ENCODE measurements around the gene TNRC6B.

Gene TNRC6B

DNA sequence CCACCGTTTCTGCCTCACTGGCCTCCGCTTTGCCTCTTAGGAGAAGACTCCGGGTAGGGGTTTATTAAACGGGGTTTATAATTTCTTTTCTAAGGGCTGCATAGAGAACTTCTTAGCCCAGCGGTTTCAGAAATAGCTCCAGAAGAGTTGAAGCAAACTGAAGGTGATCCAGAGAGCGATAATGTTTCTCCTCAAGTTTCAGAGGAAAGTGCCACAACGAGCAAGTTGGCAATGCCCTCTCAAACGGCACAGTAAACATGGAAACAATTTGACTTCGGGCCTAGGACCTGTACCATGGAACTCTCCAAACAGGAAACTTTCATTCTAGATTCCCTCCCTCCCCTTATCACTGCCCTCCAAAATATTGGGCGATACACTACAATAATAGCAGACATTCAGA is 169.6 kb downstream of the TNRC6B start:
- no peak for TF ChIP-seq FOXA1 (IDR thresholded peaks at IDR 0.05)
- no peak for TF ChIP-seq ZNF384 (IDR thresholded peaks at IDR 0.05)
- no peak for TF ChIP-seq NFRKB (IDR thresholded peaks at IDR 0.05)
- no peak for TF ChIP-seq CTBP1 (IDR thresholded peaks at IDR 0.05; ENCODE audit: borderline replicate concordance)
- TF ChIP-seq SUZ12 (IDR thresholded peaks at IDR 0.05): no peak
- no peak for TF ChIP-seq FOXM1 (IDR thresholded peaks at IDR 0.05; ENCODE audit: borderline replicate concordance)
- TF ChIP-seq TARDBP (IDR thresholded peaks at IDR 0.05): no peak
- TF ChIP-seq L3MBTL2 (conservative IDR thresholded peaks at IDR 0.05): no peak
- no peak for TF ChIP-seq ELF4 (IDR thresholded peaks at IDR 0.05)
- no peak for TF ChIP-seq ARNT (IDR thresholded peaks at IDR 0.05)
- TF ChIP-seq LEF1 (IDR thresholded peaks at IDR 0.05; ENCODE audit: borderline replicate concordance): no peak
- TF ChIP-seq, protein P1, sequence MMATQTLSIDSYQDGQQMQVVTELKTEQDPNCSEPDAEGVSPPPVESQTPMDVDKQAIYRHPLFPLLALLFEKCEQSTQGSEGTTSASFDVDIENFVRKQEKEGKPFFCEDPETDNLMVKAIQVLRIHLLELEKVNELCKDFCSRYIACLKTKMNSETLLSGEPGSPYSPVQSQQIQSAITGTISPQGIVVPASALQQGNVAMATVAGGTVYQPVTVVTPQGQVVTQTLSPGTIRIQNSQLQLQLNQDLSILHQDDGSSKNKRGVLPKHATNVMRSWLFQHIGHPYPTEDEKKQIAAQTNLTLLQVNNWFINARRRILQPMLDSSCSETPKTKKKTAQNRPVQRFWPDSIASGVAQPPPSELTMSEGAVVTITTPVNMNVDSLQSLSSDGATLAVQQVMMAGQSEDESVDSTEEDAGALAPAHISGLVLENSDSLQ (IDR thresholded peaks at IDR 0.05): no peak
- TF ChIP-seq SP1 (IDR thresholded peaks at IDR 0.05): no peak
- TF ChIP-seq BHLHE40 (IDR thresholded peaks at IDR 0.05; ENCODE audit: borderline replicate concordance): no peak
- no peak for TF ChIP-seq FOXK2 (IDR thresholded peaks at IDR 0.05)
- no peak for TF ChIP-seq HDGF (IDR thresholded peaks at IDR 0.05; ENCODE audit: borderline replicate concordance)
- ChIA-PET CTCF (interaction anchor here (0.7 to 1.5 kb wide), 3 partner anchors 108 to 318 kb away, joined by 3 to 5 read pairs (median 3); no protein-coding TSS in a partner anchor), POLR2A (interaction anchor here (0.8 to 5.1 kb wide), 10 partner anchors 11 to 304 kb away, joined by 3 to 47 read pairs (median 4); partner anchors contain the start of gene TNRC6B)
- no peak for DNase-seq (ENCODE audit: extremely low spot score)

DNA sequence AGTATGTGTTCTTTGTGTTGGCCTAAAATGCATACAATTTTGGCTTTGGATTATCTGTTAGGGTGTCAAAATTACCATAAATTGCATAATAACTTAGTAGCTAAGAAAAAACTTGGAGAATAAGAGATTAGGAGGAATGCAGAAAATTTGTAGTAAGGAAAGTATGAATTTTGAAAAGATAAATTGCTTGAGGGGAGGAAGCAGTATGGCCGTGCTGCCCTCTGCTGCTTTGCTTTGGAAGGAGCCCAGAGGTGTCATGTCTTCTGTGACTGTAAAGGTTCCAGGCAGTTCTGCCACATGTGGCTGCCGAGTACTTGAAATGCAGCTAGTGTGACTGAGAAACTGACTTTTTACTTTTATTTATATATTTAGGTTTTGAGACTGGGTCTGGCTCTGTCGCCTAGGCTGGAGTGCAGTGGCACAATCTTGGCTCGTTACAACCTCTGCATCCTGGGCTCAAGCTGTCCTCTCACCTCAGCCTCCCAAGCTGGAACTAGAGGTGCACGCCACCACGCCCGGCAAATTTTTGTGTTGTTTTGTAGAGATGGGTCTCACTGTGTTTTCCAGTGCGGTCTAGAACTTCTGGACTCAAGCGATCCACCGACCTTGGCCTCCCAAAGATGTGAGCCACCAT is 170.4 kb downstream of the TNRC6B start:
- ChIA-PET CTCF (interaction anchor here (0.6 to 1.5 kb wide), 7 partner anchors 13 to 740 kb away, joined by 3 to 5 read pairs (median 3); no protein-coding TSS in a partner anchor), POLR2A (interaction anchor here (0.9 to 5.1 kb wide), 3 partner anchors 12 to 303 kb away, joined by 4 to 47 read pairs (median 4); partner anchors contain the start of gene TNRC6B)
- no peak for TF ChIP-seq HDGF (IDR thresholded peaks at IDR 0.05; ENCODE audit: borderline replicate concordance)
- TF ChIP-seq ZNF384 (IDR thresholded peaks at IDR 0.05): no peak
- TF ChIP-seq FOXA1 (IDR thresholded peaks at IDR 0.05): no peak
- no peak for TF ChIP-seq ARNT (IDR thresholded peaks at IDR 0.05)
- no peak for TF ChIP-seq SP1 (IDR thresholded peaks at IDR 0.05)
- TF ChIP-seq, protein P1 (IDR thresholded peaks at IDR 0.05): no peak
- no peak for TF ChIP-seq FOXK2 (IDR thresholded peaks at IDR 0.05)
- TF ChIP-seq NFRKB (IDR thresholded peaks at IDR 0.05): no peak
- TF ChIP-seq SUZ12 (IDR thresholded peaks at IDR 0.05): no peak
- TF ChIP-seq BHLHE40 (IDR thresholded peaks at IDR 0.05; ENCODE audit: borderline replicate concordance): no peak
- peak; percentile 71 for DNase-seq (ENCODE audit: extremely low spot score)

- POLR2A ChIA-PET: interaction anchor here (1.5 kb wide), 1 partner anchor 309 kb away, joined by 4 read pairs; no protein-coding TSS in a partner anchor
- TF ChIP-seq ZNF384 (IDR thresholded peaks at IDR 0.05) (no peak), SP1 (IDR thresholded peaks at IDR 0.05) (no peak), TARDBP (IDR thresholded peaks at IDR 0.05) (no peak), FOXM1 (IDR thresholded peaks at IDR 0.05; ENCODE audit: borderline replicate concordance) (no peak), ELF4 (IDR thresholded peaks at IDR 0.05) (no peak), FOXA1 (IDR thresholded peaks at IDR 0.05) (no peak), ARNT (IDR thresholded peaks at IDR 0.05) (no peak), CTBP1 (IDR thresholded peaks at IDR 0.05; ENCODE audit: borderline replicate concordance) (no peak), SUZ12 (IDR thresholded peaks at IDR 0.05) (no peak), L3MBTL2 (conservative IDR thresholded peaks at IDR 0.05) (no peak), NFRKB (IDR thresholded peaks at IDR 0.05) (no peak), LEF1 (IDR thresholded peaks at IDR 0.05; ENCODE audit: borderline replicate concordance) (no peak), FOXK2 (IDR thresholded peaks at IDR 0.05) (no peak), HDGF (IDR thresholded peaks at IDR 0.05; ENCODE audit: borderline replicate concordance) (no peak), BHLHE40 (IDR thresholded peaks at IDR 0.05; ENCODE audit: borderline replicate concordance) (no peak)
- TF ChIP-seq, protein P1 (IDR thresholded peaks at IDR 0.05): no peak
- DNase-seq (ENCODE audit: extremely low spot score): no peak
- CTCF ChIA-PET: no interaction called here
Observed at GRCh38 chr22:40352763-40353162, 175.0 kb downstream of the TNRC6B start.

DNA sequence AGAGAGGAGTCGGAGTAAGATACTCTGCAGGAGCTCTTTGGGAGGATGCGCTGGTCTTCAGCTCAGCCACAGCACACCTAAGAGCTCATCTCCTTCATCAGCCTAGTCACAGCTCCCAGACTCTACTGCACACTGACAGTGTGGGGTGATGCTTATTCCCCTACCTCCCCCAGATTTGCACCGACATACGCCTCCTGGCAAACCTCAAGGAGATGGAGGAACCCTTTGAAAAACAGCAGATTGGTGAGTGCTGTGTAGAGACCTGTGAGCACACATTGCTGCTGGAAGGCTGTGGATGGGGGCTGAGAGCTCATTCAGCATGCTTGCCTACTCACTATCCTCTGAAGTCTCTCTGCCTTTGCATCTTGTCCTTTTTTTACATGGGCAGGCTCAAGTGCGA is 183.4 kb downstream of the TNRC6B start:
- CTCF ChIA-PET: interaction anchor here (1.3 kb wide), 1 partner anchor 13 kb away, joined by 3 read pairs; no protein-coding TSS in a partner anchor
- no peak for DNase-seq (ENCODE audit: extremely low spot score)
- POLR2A ChIA-PET: interaction anchor here (1.4 kb wide), 1 partner anchor 16 kb away, joined by 4 read pairs; no protein-coding TSS in a partner anchor
- TF ChIP-seq HDGF (IDR thresholded peaks at IDR 0.05; ENCODE audit: borderline replicate concordance) (no peak), ELF4 (IDR thresholded peaks at IDR 0.05) (no peak), NFRKB (IDR thresholded peaks at IDR 0.05) (no peak), CTBP1 (IDR thresholded peaks at IDR 0.05; ENCODE audit: borderline replicate concordance) (no peak), SP1 (IDR thresholded peaks at IDR 0.05) (no peak)

DNA sequence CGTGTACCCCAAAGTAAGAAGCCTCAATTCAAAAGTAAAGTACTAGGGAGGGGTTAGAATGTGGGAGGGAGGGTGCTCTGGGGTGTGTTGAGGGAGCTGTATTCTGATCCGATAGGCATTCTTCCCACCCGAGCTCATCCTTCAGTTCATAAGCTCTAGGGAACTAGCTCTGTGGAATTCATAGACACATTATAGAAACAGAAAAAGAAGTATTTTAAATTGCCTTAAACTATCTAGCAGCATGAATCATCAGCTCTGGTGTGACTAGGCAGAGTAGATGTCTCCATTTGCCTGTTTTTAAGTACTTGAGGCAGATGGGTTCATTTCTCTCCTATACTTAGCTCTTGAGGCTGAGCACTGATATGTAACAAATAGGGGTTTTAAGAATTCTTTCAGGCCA is 185.3 kb downstream of the TNRC6B start:
- TF ChIP-seq L3MBTL2 (conservative IDR thresholded peaks at IDR 0.05): no peak
- TF ChIP-seq FOXA1 (IDR thresholded peaks at IDR 0.05): no peak
- no peak for TF ChIP-seq SP1 (IDR thresholded peaks at IDR 0.05)
- no peak for TF ChIP-seq FOXK2 (IDR thresholded peaks at IDR 0.05)
- TF ChIP-seq LEF1 (IDR thresholded peaks at IDR 0.05; ENCODE audit: borderline replicate concordance): no peak
- TF ChIP-seq ELF4 (IDR thresholded peaks at IDR 0.05): no peak
- TF ChIP-seq TARDBP (IDR thresholded peaks at IDR 0.05): no peak
- no peak for TF ChIP-seq SUZ12 (IDR thresholded peaks at IDR 0.05)
- DNase-seq (ENCODE audit: extremely low spot score): no peak
- ChIA-PET POLR2A (interaction anchor here (0.8 kb wide), 1 partner anchor 16 kb away, joined by 3 read pairs; the partner anchor contains the start of gene ADSL), CTCF (no interaction called here)

DNA sequence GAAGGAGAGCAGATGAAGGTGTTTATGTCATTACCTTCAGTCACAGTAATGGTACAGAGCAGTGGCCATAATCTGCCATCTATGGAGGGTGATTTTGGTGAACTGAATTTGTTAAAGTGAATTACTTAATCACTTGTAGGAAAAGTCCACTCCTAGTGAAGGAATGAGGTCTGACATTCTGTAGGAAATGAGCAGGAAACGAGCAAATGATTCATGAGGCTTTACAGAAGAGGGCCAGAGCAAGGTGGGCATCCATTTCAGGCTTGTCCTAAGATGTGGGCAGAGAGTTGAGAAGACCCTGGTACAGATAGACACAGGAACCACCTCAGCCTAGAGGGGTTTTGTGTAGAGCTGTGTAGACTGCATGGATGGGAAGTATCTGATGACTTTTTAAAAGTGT is 186.7 kb downstream of the TNRC6B start:
- POLR2A ChIA-PET: no interaction called here
- CTCF ChIA-PET: no interaction called here
- no peak for DNase-seq (ENCODE audit: extremely low spot score)
- no peak for TF ChIP-seq NFRKB (IDR thresholded peaks at IDR 0.05)
- no peak for TF ChIP-seq FOXA1 (IDR thresholded peaks at IDR 0.05)
- TF ChIP-seq SP1 (IDR thresholded peaks at IDR 0.05): no peak
- TF ChIP-seq LEF1 (IDR thresholded peaks at IDR 0.05; ENCODE audit: borderline replicate concordance): no peak
- TF ChIP-seq, protein P1 (IDR thresholded peaks at IDR 0.05): no peak
- no peak for TF ChIP-seq L3MBTL2 (conservative IDR thresholded peaks at IDR 0.05)
- TF ChIP-seq TARDBP (IDR thresholded peaks at IDR 0.05): no peak
- no peak for TF ChIP-seq CTBP1 (IDR thresholded peaks at IDR 0.05; ENCODE audit: borderline replicate concordance)

Measured in HEK293T (cell line).